ENCODE results near the gene MYRFL. TPM values are rescaled to one million over a fixed set of nuclear protein-coding genes. Genes with fewer than 3 reads are reported as not detected.

The MYRFL gene
- total and polyA plus RNA-seq, 2 of the 8 experiments (the other 6 are each of a cell fraction or from before 2014, with no cell fraction given), result 1.1 to 2.0 TPM

DNA sequence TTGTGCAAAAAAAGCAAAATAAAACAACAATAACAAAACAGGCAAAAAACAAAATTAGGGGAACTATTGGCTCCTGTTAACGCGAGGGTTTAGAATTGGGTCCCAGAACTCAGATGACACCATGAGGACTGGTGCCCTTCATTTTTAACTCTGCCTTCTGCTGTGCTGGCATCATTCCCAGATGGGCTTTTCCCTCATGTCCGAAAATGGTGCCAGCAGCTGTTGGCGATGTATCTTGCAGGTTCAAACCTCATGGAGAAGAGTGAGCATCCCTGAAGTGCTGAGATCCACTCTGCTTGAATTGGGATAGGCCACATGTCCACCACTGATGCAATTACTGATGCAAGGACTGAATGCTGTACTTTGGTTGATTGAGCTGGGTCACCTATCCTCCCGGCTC, 61.1 kb downstream of the MYRFL start (continued):
- no peak for TF ChIP-seq EP300 (IDR thresholded peaks at IDR 0.05; ENCODE audit: borderline replicate concordance in 1 of 2, low read depth in 2 of 2, low read length in 2 of 2)
- TF ChIP-seq CHD1 (IDR thresholded peaks at IDR 0.05; ENCODE audit: low read depth, low read length), result no peak
